Measurements from ENCODE around the gene HDAC9. TPM values are rescaled to one million over a fixed set of nuclear protein-coding genes. Genes with fewer than 3 reads are reported as not detected.

HDAC9 gene
- total RNA-seq, 1 experiment from 2014 or later: 7.7 TPM

DNA sequence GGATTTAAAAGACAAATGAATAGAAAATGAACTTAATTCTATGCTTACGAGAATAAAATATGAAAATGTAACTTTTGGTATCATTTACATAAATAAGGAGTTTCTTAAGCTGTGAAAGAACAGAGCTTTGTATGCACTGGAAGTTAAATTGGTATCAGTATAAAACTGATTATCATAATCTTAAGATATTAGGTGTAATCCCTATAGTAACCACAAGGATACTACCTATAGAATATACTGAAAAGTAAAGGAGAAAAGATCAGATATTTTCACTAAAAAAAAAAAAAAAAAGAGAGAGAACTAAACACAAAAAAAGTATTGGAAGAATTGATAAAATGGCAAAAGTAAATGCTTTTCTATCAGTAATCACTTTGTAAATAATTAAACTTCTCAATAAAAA lies 521.8 kb downstream of the HDAC9 start:
- Histone ChIP-seq H4K5ac (ENCODE audit: insufficient read length, low read depth, low read length) (no peak overlapping the region), H2BK120ac (ENCODE audit: low read depth, low read length, poor library complexity, severe bottlenecking) (no peak overlapping the region), H2AK5ac (ENCODE audit: insufficient read length, low read length) (no peak overlapping the region), H3K79me1 (ENCODE audit: insufficient read depth, low read depth, low read length, poor library complexity, severe bottlenecking) (no peaks in the 10 kb centered on the region), H3K14ac (ENCODE audit: insufficient read depth, low read length) (no peak overlapping the region), H3K23ac (ENCODE audit: insufficient read length, low read depth, low read length) (no peak overlapping the region), H2BK12ac (ENCODE audit: insufficient read length, low read depth, low read length) (no peak overlapping the region), H3K18ac (ENCODE audit: insufficient read length, low read depth, low read length) (no peak overlapping the region), H3K4me1 (ENCODE audit: insufficient read depth, low read length) (no peaks in the 10 kb centered on the region), H3K23me2 (ENCODE audit: insufficient read length, low read depth, low read length, poor library complexity, severe bottlenecking) (no peaks in the 10 kb centered on the region), H3K56ac (ENCODE audit: insufficient read length, low read depth, low read length) (no peak overlapping the region), H3K27ac (ENCODE audit: insufficient read length, low read depth, low read length) (no peak overlapping the region), H2AFZ (ENCODE audit: low read length) (no peak overlapping the region), H3T11ph (ENCODE audit: low read length) (no peak overlapping the region), H4K8ac (replicated peaks; ENCODE audit: insufficient read length, low read depth, low read length) (no peak overlapping the region), H3K4ac (ENCODE audit: low read depth, low read length) (no peak overlapping the region), H4K20me1 (ENCODE audit: control insufficient read depth, insufficient read depth, insufficient read length) (no peaks in the 10 kb centered on the region), H4K91ac (ENCODE audit: insufficient read length, low read depth, low read length) (no peak overlapping the region), H2BK15ac (ENCODE audit: low read depth, low read length) (no peak overlapping the region), H3K9ac (ENCODE audit: extremely low read depth, insufficient read length, low read length) (no peak overlapping the region), H3K27me3 (ENCODE audit: insufficient read depth, low read length) (no peaks in the 10 kb centered on the region), H3K9me3 (ENCODE audit: control insufficient read depth, low read depth, low read length) (no peaks in the 10 kb centered on the region), H2BK20ac (ENCODE audit: low read depth, low read length, poor library complexity, severe bottlenecking) (no peak overlapping the region), H3K79me2 (ENCODE audit: insufficient read depth, low read length) (no peaks in the 10 kb centered on the region), H3K4me2 (ENCODE audit: insufficient read depth, insufficient read length, low read length) (no peak overlapping the region), H2BK5ac (ENCODE audit: insufficient read length, low read length) (no peak overlapping the region)
- no peak for DNase-seq
- H3K4me1 Mint-ChIP-seq: peaks cover 8 to 18% of the 10 kb centered on the region in 2 experiments
- no CpG with 5 or more reads among the region's 1 CpG for WGBS (ENCODE audit: extremely low coverage, insufficient read length, low lambda C conversion rate)
- TF ChIP-seq, protein P1, sequence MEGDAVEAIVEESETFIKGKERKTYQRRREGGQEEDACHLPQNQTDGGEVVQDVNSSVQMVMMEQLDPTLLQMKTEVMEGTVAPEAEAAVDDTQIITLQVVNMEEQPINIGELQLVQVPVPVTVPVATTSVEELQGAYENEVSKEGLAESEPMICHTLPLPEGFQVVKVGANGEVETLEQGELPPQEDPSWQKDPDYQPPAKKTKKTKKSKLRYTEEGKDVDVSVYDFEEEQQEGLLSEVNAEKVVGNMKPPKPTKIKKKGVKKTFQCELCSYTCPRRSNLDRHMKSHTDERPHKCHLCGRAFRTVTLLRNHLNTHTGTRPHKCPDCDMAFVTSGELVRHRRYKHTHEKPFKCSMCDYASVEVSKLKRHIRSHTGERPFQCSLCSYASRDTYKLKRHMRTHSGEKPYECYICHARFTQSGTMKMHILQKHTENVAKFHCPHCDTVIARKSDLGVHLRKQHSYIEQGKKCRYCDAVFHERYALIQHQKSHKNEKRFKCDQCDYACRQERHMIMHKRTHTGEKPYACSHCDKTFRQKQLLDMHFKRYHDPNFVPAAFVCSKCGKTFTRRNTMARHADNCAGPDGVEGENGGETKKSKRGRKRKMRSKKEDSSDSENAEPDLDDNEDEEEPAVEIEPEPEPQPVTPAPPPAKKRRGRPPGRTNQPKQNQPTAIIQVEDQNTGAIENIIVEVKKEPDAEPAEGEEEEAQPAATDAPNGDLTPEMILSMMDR (conservative IDR thresholded peaks at IDR 0.05): peak; percentile 47
- H3K27me3 Mint-ChIP-seq (ENCODE audit: low read depth): no peaks in the 10 kb centered on the region
- H3K9me3 Mint-ChIP-seq: peaks cover 0 to 2% of the 10 kb centered on the region in 2 experiments; a peak in 2 of 5 replicates
- H3K36me3 Mint-ChIP-seq (ENCODE audit: insufficient read depth in 1 of 3, low read depth in 3 of 3): 0 out of 7 replicates have a peak, but pooled peaks cover 0 to 2% (median 0%) of the 10 kb centered on the region in 3 experiments
- H3K4me3 Mint-ChIP-seq: no peak overlapping the region
- H3K27ac Mint-ChIP-seq: no peak overlapping the region

Data from H9 (cell line).